SK-N-SH treated with all-trans-retinoic acid at 6 μM for 48 hours (cell line): Measurements from ENCODE around the gene SPINK2.

Experiments used
- ESRRG ChIP-seq: fragments of 250-450 bp; sonication (Bioruptor Pico); IDR thresholded peaks from 2 replicates; pipeline ENCODE4 v1.6.1; 2021; ENCODE audit warnings: mild to moderate bottlenecking
- RARB ChIP-seq: fragments of 250-450 bp; sonication (Bioruptor Pico); IDR thresholded peaks from 2 replicates; pipeline ENCODE4 v1.8.0; 2021; ENCODE audit warnings: mild to moderate bottlenecking, moderate library complexity
- ZFP30 ChIP-seq: fragments of 450-650 bp; formaldehyde crosslinking; IDR thresholded peaks from 2 replicates; pipeline ENCODE4 v1.5.0; 2022; ENCODE audit warnings: mild to moderate bottlenecking, moderate library complexity

DNA sequence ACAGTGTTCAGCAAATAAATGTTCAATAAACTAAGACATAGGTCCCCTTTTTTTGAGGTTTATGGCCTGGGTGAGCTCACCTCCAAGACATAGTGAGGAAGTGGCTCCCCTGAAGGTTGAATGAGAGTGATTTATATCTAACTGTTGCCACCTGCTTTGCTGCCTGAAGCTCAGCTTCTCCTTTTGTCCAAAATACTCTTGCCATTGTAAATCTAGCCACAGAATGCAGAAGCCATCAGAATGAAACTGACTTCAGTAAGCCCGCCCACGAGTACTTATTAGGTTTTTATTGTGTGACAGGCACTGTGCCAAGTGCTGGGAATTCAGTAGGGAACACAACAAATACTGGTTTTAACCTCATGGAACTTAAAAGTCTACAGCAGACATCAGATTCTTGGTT lies 18.0 kb downstream of the SPINK2 start:
- no peak for TF ChIP-seq ESRRG (CRISPR knock-in tag)
- no peak for TF ChIP-seq RARB (CRISPR knock-in tag)
- TF ChIP-seq ZFP30, result no peak
